ENCODE data around the gene PLPPR3.

DNA sequence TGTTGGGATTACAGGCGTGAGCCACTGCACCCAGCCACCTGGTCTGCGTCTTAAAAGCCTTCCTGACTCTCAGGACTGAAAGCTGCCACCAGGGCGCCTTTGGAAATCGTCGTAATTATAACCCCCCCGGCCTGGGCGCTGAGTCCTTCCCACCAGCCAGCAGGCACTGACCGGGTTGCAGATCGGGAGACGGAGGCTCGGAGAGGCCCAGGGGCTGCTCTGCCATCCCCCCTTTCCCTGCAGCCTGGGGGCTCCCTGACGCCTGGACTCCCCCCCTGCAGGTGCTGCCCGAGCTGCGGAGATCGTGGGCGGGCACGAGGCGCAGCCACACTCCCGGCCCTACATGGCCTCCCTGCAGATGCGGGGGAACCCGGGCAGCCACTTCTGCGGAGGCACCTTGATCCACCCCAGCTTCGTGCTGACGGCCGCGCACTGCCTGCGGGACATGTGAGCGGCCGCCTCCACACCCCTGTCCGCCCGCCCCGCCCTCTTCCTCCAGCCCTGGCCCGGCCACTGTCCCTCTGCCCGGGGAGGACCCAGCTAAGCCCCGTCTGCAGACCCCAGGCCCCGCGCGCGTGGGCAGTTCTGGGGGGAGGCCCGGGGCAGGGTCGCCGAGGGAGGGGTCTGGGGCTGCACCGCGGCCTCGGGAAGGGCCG is 21.6 kb upstream of the PLPPR3 start:
- TF ChIP-seq, protein P1, sequence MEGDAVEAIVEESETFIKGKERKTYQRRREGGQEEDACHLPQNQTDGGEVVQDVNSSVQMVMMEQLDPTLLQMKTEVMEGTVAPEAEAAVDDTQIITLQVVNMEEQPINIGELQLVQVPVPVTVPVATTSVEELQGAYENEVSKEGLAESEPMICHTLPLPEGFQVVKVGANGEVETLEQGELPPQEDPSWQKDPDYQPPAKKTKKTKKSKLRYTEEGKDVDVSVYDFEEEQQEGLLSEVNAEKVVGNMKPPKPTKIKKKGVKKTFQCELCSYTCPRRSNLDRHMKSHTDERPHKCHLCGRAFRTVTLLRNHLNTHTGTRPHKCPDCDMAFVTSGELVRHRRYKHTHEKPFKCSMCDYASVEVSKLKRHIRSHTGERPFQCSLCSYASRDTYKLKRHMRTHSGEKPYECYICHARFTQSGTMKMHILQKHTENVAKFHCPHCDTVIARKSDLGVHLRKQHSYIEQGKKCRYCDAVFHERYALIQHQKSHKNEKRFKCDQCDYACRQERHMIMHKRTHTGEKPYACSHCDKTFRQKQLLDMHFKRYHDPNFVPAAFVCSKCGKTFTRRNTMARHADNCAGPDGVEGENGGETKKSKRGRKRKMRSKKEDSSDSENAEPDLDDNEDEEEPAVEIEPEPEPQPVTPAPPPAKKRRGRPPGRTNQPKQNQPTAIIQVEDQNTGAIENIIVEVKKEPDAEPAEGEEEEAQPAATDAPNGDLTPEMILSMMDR (IDR thresholded peaks at IDR 0.05) = no peak
- no peak for TF ChIP-seq POLR2A (IDR thresholded peaks at IDR 0.05)

Data from Peyer's patch (tissue), 4 donors.